Measurements from ENCODE around the gene PCMT1. TPM values are rescaled to one million over a fixed set of nuclear protein-coding genes. Genes with fewer than 3 reads are reported as not detected.

The PCMT1 gene
- total and polyA plus RNA-seq, 9 of the 15 experiments (the other 6 are each of a cell fraction or from before 2014, with no cell fraction given), result 217 to 541 (median 327) TPM

DNA sequence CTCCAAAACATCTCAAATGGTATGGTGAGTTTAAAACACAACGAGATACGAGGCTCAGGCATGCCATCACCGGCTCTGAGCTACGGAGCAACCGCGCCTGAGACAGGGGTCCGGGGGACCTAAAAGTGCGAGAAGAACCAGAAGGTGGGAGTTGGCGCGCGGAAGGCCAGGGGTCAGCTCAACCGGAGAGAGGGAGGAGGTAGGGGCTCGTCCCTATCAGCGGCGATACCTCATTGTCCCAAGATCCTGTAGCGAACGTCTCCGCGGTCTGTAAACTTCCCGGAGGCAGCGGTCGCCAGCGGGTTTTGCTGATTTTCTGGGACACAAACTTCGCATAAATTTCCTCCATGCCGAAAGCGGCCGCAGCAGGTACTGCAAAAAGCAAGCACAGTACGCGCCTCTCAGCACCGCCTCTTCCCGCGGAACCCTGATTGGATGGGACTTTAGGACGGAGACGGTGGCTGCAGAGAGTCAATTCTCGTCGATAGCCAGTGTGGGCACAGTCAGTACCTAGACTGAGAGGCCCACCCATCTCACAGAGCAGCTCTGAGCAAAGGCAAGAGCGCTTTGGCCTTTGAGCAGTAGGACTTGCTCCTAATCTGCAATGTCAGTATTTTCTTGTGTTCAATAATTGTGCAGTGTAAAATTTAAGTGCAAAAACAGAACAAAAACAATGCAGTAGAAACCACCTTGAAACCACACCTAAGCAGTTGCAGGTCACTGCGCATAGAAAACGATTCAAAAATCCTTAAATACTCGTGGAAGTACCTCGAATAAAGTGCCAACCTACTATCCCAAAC, 3.2 kb upstream of the PCMT1 start, which contains the start of gene NUP43 (continued):
- TF ChIP-seq, protein P1, sequence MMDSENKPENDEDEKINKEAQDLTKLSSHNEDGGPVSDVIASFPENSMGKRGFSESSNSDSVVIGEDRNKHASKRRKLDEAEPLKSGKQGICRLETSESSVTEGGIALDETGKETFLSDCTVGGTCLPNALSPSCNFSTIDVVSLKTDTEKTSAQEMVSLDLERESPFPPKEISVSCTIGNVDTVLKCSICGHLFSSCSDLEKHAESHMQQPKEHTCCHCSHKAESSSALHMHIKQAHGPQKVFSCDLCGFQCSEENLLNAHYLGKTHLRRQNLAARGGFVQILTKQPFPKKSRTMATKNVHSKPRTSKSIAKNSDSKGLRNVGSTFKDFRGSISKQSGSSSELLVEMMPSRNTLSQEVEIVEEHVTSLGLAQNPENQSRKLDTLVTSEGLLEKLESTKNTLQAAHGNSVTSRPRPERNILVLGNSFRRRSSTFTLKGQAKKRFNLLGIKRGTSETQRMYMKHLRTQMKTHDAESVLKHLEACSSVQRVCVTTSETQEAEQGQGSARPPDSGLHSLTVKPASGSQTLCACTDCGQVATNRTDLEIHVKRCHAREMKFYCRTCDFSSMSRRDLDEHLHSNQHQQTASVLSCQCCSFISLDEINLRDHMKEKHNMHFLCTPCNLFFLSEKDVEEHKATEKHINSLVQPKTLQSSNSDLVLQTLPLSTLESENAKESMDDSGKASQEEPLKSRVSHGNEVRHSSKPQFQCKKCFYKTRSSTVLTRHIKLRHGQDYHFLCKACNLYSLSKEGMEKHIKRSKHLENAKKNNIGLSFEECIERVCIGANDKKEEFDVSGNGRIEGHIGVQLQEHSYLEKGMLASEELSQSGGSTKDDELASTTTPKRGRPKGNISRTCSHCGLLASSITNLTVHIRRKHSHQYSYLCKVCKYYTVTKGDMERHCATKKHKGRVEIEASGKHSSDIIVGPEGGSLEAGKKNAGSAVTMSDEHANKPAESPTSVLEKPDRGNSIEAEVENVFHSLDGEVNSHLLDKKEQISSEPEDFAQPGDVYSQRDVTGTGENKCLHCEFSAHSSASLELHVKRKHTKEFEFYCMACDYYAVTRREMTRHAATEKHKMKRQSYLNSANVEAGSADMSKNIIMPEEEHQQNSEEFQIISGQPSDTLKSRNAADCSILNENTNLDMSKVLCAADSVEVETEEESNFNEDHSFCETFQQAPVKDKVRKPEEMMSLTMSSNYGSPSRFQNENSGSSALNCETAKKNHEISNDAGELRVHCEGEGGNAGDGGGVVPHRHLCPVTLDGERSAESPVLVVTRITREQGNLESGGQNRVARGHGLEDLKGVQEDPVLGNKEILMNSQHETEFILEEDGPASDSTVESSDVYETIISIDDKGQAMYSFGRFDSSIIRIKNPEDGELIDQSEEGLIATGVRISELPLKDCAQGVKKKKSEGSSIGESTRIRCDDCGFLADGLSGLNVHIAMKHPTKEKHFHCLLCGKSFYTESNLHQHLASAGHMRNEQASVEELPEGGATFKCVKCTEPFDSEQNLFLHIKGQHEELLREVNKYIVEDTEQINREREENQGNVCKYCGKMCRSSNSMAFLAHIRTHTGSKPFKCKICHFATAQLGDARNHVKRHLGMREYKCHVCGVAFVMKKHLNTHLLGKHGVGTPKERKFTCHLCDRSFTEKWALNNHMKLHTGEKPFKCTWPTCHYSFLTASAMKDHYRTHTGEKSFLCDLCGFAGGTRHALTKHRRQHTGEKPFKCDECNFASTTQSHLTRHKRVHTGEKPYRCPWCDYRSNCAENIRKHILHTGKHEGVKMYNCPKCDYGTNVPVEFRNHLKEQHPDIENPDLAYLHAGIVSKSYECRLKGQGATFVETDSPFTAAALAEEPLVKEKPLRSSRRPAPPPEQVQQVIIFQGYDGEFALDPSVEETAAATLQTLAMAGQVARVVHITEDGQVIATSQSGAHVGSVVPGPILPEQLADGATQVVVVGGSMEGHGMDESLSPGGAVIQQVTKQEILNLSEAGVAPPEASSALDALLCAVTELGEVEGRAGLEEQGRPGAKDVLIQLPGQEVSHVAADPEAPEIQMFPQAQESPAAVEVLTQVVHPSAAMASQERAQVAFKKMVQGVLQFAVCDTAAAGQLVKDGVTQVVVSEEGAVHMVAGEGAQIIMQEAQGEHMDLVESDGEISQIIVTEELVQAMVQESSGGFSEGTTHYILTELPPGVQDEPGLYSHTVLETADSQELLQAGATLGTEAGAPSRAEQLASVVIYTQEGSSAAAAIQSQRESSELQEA (IDR thresholded peaks at IDR 0.05; ENCODE audit: low read depth), result peak; percentile 98
- no peak for TF ChIP-seq PRPF4 (IDR thresholded peaks at IDR 0.05; ENCODE audit: insufficient read depth, low read depth, low read length, poor library complexity, severe bottlenecking)
- TF ChIP-seq ZZZ3 (IDR thresholded peaks at IDR 0.05), result peak; percentile 69
- TF ChIP-seq, protein P2, sequence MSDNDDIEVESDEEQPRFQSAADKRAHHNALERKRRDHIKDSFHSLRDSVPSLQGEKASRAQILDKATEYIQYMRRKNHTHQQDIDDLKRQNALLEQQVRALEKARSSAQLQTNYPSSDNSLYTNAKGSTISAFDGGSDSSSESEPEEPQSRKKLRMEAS (CRISPR knock-in tag; IDR thresholded peaks at IDR 0.05), result peak; percentile 59; the same call in 1 of the 2 replicates
- TF ChIP-seq PYGO2 (tag; IDR thresholded peaks at IDR 0.05), result no peak
- TF ChIP-seq, protein P3, sequence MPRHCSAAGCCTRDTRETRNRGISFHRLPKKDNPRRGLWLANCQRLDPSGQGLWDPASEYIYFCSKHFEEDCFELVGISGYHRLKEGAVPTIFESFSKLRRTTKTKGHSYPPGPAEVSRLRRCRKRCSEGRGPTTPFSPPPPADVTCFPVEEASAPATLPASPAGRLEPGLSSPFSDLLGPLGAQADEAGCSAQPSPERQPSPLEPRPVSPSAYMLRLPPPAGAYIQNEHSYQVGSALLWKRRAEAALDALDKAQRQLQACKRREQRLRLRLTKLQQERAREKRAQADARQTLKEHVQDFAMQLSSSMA (CRISPR knock-in tag; IDR thresholded peaks at IDR 0.05), result no peak
- no peak for TF ChIP-seq FIP1L1 (IDR thresholded peaks at IDR 0.05; ENCODE audit: low read depth, low read length, poor library complexity, severe bottlenecking)
- TF ChIP-seq ZNF644 (tag; IDR thresholded peaks at IDR 0.05; ENCODE audit: low read depth), result no peak
- TF ChIP-seq, protein P4, sequence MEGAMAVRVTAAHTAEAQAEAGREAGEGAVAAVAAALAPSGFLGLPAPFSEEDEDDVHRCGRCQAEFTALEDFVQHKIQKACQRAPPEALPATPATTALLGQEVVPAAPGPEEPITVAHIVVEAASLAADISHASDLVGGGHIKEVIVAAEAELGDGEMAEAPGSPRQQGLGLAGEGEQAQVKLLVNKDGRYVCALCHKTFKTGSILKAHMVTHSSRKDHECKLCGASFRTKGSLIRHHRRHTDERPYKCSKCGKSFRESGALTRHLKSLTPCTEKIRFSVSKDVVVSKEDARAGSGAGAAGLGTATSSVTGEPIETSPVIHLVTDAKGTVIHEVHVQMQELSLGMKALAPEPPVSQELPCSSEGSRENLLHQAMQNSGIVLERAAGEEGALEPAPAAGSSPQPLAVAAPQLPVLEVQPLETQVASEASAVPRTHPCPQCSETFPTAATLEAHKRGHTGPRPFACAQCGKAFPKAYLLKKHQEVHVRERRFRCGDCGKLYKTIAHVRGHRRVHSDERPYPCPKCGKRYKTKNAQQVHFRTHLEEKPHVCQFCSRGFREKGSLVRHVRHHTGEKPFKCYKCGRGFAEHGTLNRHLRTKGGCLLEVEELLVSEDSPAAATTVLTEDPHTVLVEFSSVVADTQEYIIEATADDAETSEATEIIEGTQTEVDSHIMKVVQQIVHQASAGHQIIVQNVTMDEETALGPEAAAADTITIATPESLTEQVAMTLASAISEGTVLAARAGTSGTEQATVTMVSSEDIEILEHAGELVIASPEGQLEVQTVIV (CRISPR knock-in tag; IDR thresholded peaks at IDR 0.05; ENCODE audit: borderline replicate concordance), result no peak
- TF ChIP-seq, protein P5, sequence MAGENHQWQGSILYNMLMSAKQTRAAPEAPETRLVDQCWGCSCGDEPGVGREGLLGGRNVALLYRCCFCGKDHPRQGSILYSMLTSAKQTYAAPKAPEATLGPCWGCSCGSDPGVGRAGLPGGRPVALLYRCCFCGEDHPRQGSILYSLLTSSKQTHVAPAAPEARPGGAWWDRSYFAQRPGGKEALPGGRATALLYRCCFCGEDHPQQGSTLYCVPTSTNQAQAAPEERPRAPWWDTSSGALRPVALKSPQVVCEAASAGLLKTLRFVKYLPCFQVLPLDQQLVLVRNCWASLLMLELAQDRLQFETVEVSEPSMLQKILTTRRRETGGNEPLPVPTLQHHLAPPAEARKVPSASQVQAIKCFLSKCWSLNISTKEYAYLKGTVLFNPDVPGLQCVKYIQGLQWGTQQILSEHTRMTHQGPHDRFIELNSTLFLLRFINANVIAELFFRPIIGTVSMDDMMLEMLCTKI (IDR thresholded peaks at IDR 0.05; ENCODE audit: partially characterized antibody), result no peak
- no peak for TF ChIP-seq SIRT6 (IDR thresholded peaks at IDR 0.05; ENCODE audit: low read depth, low read length)
- TF ChIP-seq NFRKB (IDR thresholded peaks at IDR 0.05; ENCODE audit: low read depth), result peak; percentile 41; the same call in 1 of the 2 replicates
